GM12878 (cell line): ENCODE data around the gene SCNN1G. TPM values are rescaled to one million over a fixed set of nuclear protein-coding genes. Genes with fewer than 3 reads are reported as not detected.

ENCODE experiments used
- ATAC-seq: fragments of 200-7000 bp; cut with Tn5 transposase; 3 replicates; pipeline ENCODE4 v1.9.1; 2020; ENCODE audit warnings: mild to moderate bottlenecking, moderate library complexity
- BruUV-seq: library from RNA; stranded (reverse); fragments of 400-500 nt; replicated peaks from 2 replicates; lab custom pipeline; 2021; lab: Mats Ljungman, UMichigan
- CTCF ChIA-PET: fragments of 300-600 bp; sonication (Branson Sonifier 250); formaldehyde crosslinking; extraction: SDS; loops from one replicate; lab custom pipeline; 2021; ENCODE audit warnings: inconsistent platforms; lab: Yijun Ruan, JAX
- POLR2A ChIA-PET: fragments of 350-600 bp; formaldehyde crosslinking; extraction: SDS; loops from one replicate; lab custom pipeline; 2021; ENCODE audit warnings: inconsistent platforms; lab: Charles Lee
- RAD21 ChIA-PET: fragments of 300-600 bp; sonication (Branson Sonifier 250); formaldehyde crosslinking; loops from one replicate; lab custom pipeline; 2023; ENCODE audit warnings: antibody characterized with exemption; ENCODE audit not compliant: unreplicated experiment; lab: Charles Lee
- SMC1A ChIA-PET: fragments of 300-600 bp; sonication (Branson Sonifier 250); formaldehyde crosslinking; loops from one replicate; lab custom pipeline; 2023; ENCODE audit not compliant: unreplicated experiment, uncharacterized antibody; lab: Charles Lee
- DNase-seq: peaks from one replicate; pipeline ENCODE4 v3.0.0-alpha.2; 2011; ENCODE audit warnings: low read depth, low spot score
- FAIRE-seq: peaks from 3 replicates; lab custom pipeline; 2011; peaks lifted over from hg19 to GRCh38; lab: Jason Lieb, UNC
- H2AFZ ChIP-seq: 2 replicates; pipeline ENCODE4 v1.6.0; 2011; ENCODE audit warnings: low read depth, low read length, control low read depth; ENCODE audit not compliant: control insufficient read depth
- H3K27ac ChIP-seq: 2 replicates; pipeline ENCODE4 v1.5.1; 2011; ENCODE audit warnings: control low read depth; ENCODE audit not compliant: control insufficient read depth, insufficient read depth
- H3K27me3 ChIP-seq, 2 experiments: replicated peaks in 1 of 2; 2 replicates each; pipeline versions ENCODE4 v1.6.0 to v1.6.1; 2011; ENCODE audit warnings: low read length in 1 of 2; ENCODE audit not compliant: control insufficient read depth in 2 of 2, insufficient read depth in 2 of 2
- H3K36me3 ChIP-seq, 2 experiments: 2 replicates each; pipeline ENCODE4 v1.5.1; 2011; ENCODE audit warnings: low read length in 1 of 2; ENCODE audit not compliant: control insufficient read depth in 2 of 2, insufficient read depth in 2 of 2
- H3K4me1 ChIP-seq: 2 replicates; pipeline ENCODE4 v1.6.1; 2011; ENCODE audit warnings: mild to moderate bottlenecking, low read length, moderate library complexity, mixed read lengths; ENCODE audit not compliant: control insufficient read depth, insufficient read depth
- H3K4me2 ChIP-seq: 2 replicates; pipeline ENCODE4 v1.6.0; 2011; ENCODE audit warnings: control low read depth; ENCODE audit not compliant: control insufficient read depth, insufficient read depth
- H3K4me3 ChIP-seq: fragments of 200-600 bp; sonication (generic); 2 replicates; pipeline ENCODE4 v1.5.1; 2016
- H3K79me2 ChIP-seq: 2 replicates; pipeline ENCODE4 v1.6.0; 2011; ENCODE audit warnings: low read length; ENCODE audit not compliant: control insufficient read depth, insufficient read depth
- H3K9ac ChIP-seq: 2 replicates; pipeline ENCODE4 v1.8.0; 2011; ENCODE audit warnings: low read length, control low read depth, mixed read lengths; ENCODE audit not compliant: control insufficient read depth, insufficient read depth
- H3K9me3 ChIP-seq: replicated peaks from 3 replicates; pipeline ENCODE4 v1.5.1; 2011; ENCODE audit warnings: mild to moderate bottlenecking, low read length; ENCODE audit not compliant: control insufficient read depth, insufficient read depth
- H4K20me1 ChIP-seq: 2 replicates; pipeline ENCODE4 v1.6.0; 2011; ENCODE audit not compliant: control insufficient read depth, insufficient read depth
- KDM1A ChIP-seq: fragments of 200-600 bp; sonication (generic); IDR thresholded peaks from 2 replicates; pipeline ENCODE4 v1.6.1; 2016; ENCODE audit warnings: borderline replicate concordance
- KLF5 ChIP-seq: fragments of 450-650 bp; IDR thresholded peaks from 2 replicates; pipeline ENCODE4 v1.6.1; 2014; ENCODE audit warnings: mild to moderate bottlenecking; ENCODE audit not compliant: partially characterized antibody
- MEF2A ChIP-seq: IDR thresholded peaks from 2 replicates; pipeline ENCODE4 v1.6.1; 2011; ENCODE audit warnings: low read depth, mild to moderate bottlenecking, low read length, moderate library complexity; ENCODE audit not compliant: insufficient read depth
- MYC ChIP-seq: IDR thresholded peaks from 2 replicates; pipeline ENCODE4 v1.6.1; 2011; ENCODE audit warnings: mild to moderate bottlenecking, low read length, moderate library complexity, inconsistent platforms; ENCODE audit not compliant: insufficient read depth, insufficient replicate concordance, insufficient read length, severe bottlenecking
- SREBF2 ChIP-seq: IDR thresholded peaks from 2 replicates; pipeline ENCODE4 v1.6.1; 2012; ENCODE audit warnings: mild to moderate bottlenecking, low read length
- YBX1 ChIP-seq: fragments of 450-650 bp; IDR thresholded peaks from 2 replicates; pipeline ENCODE4 v1.6.1; 2016; ENCODE audit warnings: antibody characterized with exemption
- ZNF622 ChIP-seq: fragments of 450-650 bp; IDR thresholded peaks from 2 replicates; pipeline ENCODE4 v1.6.1; 2017; ENCODE audit warnings: mild to moderate bottlenecking, inconsistent platforms
- WGBS: methylation state at CpG from one replicate; pipeline ENCODE4 v1.1.6; 2016; ENCODE audit warnings: low lambda C conversion rate; ENCODE audit not compliant: insufficient replicate concordance, insufficient coverage; ENCODE audit errors: missing lambda C conversion rate; 5-methylcytosine and 5-hydroxymethylcytosine counted together
- in situ Hi-C: fragments of 300-500 bp; cut with MboI; formaldehyde crosslinking; loops from 9 replicates; pipeline ENCODE4 v1.14.3; 2018; ENCODE audit warnings: mixed read lengths
- intact Hi-C: fragments of 100-400 bp; cut with micrococcal nuclease; formaldehyde crosslinking; loops from one replicate; pipeline ENCODE4 v1.14.2; 2022; ENCODE audit not compliant: unreplicated experiment
- polyA plus RNA-seq, 11 experiments: library from polyadenylated mRNA; depleted of rRNA in 4 of 11; unstranded in 6 of 11; stranded (reverse) in 5 of 11; fragments of >200 nt; fragmentation: Nextera tagmentation in 4 of 11; fragmentation: Illumina TruSeq in 1 of 11; extraction: Ambion mirVana in 4 of 11; extraction: Trizol in 1 of 11; gene quantifications; 1 replicate in 1 of 11; 2 replicates in 10 of 11; pipeline versions ENCODE4 v1.2.1 to v1.2.3, GENCODE V29; 2011 to 2016; ENCODE audit warnings: inconsistent platforms in 2 of 11, missing spikeins in 2 of 11, low read depth in 1 of 11
- total RNA-seq, 4 experiments: library from RNA; depleted of rRNA in 3 of 4; stranded (reverse); fragments of >200 nt in 3 of 4; fragmentation: Illumina TruSeq in 1 of 4; extraction: Trizol in 1 of 4; gene quantifications; 2 replicates each; pipeline versions ENCODE4 v1.2.1 to v1.2.3, GENCODE V29; 2013 to 2021
- TF ChIP-seq, protein P1 (sequence below): fragments of 450-650 bp; IDR thresholded peaks from 2 replicates; pipeline ENCODE4 v1.6.1; 2018; ENCODE audit warnings: borderline replicate concordance, mild to moderate bottlenecking; ENCODE audit not compliant: partially characterized antibody
- TF ChIP-seq, protein P2 (sequence below): fragments of 450-650 bp; IDR thresholded peaks from 2 replicates; pipeline ENCODE4 v1.6.1; 2017; ENCODE audit warnings: antibody characterized with exemption, mild to moderate bottlenecking, moderate library complexity
- TF ChIP-seq, protein P3 (sequence below): fragments of 450-650 bp; formaldehyde crosslinking; IDR thresholded peaks from 2 replicates; pipeline ENCODE4 v1.5.0; 2022; ENCODE audit warnings: mild to moderate bottlenecking, missing genetic modification characterization
- TF ChIP-seq, protein P4 (sequence below): IDR thresholded peaks from 2 replicates; pipeline ENCODE4 v1.6.1; 2012; ENCODE audit warnings: low read depth, low read length, improper control_type of control experiment

Gene SCNN1G
- total and polyA plus RNA-seq, 10 of the 15 experiments (the other 5 are each of a cell fraction or from before 2014, with no cell fraction given) = 0.04 to 0.86 (median 0.08) TPM; not detected in 5

DNA sequence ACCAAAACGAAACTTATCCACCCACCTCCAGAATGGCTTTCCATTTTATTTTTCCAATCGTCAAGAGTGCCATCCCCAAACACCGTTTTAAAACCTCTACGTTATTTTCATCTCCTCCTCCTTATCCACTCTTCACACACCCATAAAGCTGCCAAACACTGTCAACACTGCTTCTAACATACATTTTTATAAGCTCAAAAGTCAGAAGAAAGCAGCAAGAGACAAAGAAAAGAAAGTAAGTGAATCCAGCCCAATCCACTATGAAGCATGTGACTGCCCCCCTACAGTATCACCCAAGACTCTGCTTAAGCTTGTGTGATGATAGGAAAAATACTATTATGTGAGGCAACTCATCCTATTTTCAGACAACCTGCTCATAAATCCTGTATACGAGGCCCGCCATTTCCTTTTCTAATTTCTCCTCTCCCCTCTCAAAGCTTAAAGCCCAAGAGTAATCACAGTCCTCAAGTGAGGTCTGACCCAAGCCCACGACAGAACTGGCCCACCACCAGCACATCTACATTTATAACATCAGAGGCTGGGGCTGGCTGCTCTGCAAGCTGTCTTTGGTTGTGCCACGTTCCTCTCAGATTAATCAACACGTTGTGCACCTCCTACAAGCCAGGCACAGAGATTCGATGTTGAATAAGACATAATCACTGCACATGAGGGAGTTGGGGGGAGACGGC, 49.6 kb upstream of the SCNN1G start:
- H3K36me3 ChIP-seq = no peaks in the 10 kb centered on the region
- ChIA-PET CTCF (interaction anchor here (0.5 kb wide), 1 partner anchor 324 kb away, joined by 3 read pairs; no protein-coding TSS in a partner anchor), RAD21 (no interaction called here), SMC1A (interaction anchor here (0.8 to 3.0 kb wide), 5 partner anchors 10 to 306 kb away, joined by 3 to 13 read pairs (median 4); no protein-coding TSS in a partner anchor), POLR2A (no interaction called here)
- 71% methylated on average over 11 of the region's 11 CpGs for WGBS
- H3K9ac ChIP-seq = no peak overlapping the region
- FAIRE-seq = no peak
- H3K27ac ChIP-seq = no peak overlapping the region
- H4K20me1 ChIP-seq = no peaks in the 10 kb centered on the region
- intact Hi-C loops = no loop called here
- BruUV-seq = no TSS peak
- in situ Hi-C loops = no loop called here
- H3K4me3 ChIP-seq = no peak overlapping the region
- DNase-seq = no peak
- no peak overlapping the region for H2AFZ ChIP-seq
- no peaks in the 10 kb centered on the region for H3K27me3 ChIP-seq
- ATAC-seq = no peak
- H3K79me2 ChIP-seq = peaks cover 1% of the 10 kb centered on the region; the same call in 1 of the 2 replicates
- no peaks in the 10 kb centered on the region for H3K4me1 ChIP-seq
- H3K9me3 ChIP-seq = peaks cover 3% of the 10 kb centered on the region; the same call in 2 of the 3 replicates
- no peak overlapping the region for H3K4me2 ChIP-seq
- TF ChIP-seq YBX1 = no peak
- no peak for TF ChIP-seq KLF5
- TF ChIP-seq, protein P1, sequence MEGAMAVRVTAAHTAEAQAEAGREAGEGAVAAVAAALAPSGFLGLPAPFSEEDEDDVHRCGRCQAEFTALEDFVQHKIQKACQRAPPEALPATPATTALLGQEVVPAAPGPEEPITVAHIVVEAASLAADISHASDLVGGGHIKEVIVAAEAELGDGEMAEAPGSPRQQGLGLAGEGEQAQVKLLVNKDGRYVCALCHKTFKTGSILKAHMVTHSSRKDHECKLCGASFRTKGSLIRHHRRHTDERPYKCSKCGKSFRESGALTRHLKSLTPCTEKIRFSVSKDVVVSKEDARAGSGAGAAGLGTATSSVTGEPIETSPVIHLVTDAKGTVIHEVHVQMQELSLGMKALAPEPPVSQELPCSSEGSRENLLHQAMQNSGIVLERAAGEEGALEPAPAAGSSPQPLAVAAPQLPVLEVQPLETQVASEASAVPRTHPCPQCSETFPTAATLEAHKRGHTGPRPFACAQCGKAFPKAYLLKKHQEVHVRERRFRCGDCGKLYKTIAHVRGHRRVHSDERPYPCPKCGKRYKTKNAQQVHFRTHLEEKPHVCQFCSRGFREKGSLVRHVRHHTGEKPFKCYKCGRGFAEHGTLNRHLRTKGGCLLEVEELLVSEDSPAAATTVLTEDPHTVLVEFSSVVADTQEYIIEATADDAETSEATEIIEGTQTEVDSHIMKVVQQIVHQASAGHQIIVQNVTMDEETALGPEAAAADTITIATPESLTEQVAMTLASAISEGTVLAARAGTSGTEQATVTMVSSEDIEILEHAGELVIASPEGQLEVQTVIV = no peak
- TF ChIP-seq SREBF2 = no peak
- TF ChIP-seq, protein P2, sequence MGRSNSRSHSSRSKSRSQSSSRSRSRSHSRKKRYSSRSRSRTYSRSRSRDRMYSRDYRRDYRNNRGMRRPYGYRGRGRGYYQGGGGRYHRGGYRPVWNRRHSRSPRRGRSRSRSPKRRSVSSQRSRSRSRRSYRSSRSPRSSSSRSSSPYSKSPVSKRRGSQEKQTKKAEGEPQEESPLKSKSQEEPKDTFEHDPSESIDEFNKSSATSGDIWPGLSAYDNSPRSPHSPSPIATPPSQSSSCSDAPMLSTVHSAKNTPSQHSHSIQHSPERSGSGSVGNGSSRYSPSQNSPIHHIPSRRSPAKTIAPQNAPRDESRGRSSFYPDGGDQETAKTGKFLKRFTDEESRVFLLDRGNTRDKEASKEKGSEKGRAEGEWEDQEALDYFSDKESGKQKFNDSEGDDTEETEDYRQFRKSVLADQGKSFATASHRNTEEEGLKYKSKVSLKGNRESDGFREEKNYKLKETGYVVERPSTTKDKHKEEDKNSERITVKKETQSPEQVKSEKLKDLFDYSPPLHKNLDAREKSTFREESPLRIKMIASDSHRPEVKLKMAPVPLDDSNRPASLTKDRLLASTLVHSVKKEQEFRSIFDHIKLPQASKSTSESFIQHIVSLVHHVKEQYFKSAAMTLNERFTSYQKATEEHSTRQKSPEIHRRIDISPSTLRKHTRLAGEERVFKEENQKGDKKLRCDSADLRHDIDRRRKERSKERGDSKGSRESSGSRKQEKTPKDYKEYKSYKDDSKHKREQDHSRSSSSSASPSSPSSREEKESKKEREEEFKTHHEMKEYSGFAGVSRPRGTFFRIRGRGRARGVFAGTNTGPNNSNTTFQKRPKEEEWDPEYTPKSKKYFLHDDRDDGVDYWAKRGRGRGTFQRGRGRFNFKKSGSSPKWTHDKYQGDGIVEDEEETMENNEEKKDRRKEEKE = no peak
- TF ChIP-seq KDM1A = no peak
- TF ChIP-seq ZNF622 = no peak
- no peak for TF ChIP-seq MYC
- TF ChIP-seq, protein P3, sequence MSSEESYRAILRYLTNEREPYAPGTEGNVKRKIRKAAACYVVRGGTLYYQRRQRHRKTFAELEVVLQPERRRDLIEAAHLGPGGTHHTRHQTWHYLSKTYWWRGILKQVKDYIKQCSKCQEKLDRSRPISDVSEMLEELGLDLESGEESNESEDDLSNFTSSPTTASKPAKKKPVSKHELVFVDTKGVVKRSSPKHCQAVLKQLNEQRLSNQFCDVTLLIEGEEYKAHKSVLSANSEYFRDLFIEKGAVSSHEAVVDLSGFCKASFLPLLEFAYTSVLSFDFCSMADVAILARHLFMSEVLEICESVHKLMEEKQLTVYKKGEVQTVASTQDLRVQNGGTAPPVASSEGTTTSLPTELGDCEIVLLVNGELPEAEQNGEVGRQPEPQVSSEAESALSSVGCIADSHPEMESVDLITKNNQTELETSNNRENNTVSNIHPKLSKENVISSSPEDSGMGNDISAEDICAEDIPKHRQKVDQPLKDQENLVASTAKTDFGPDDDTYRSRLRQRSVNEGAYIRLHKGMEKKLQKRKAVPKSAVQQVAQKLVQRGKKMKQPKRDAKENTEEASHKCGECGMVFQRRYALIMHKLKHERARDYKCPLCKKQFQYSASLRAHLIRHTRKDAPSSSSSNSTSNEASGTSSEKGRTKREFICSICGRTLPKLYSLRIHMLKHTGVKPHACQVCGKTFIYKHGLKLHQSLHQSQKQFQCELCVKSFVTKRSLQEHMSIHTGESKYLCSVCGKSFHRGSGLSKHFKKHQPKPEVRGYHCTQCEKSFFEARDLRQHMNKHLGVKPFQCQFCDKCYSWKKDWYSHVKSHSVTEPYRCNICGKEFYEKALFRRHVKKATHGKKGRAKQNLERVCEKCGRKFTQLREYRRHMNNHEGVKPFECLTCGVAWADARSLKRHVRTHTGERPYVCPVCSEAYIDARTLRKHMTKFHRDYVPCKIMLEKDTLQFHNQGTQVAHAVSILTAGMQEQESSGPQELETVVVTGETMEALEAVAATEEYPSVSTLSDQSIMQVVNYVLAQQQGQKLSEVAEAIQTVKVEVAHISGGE = no peak
- no peak for TF ChIP-seq MEF2A
- TF ChIP-seq, protein P4, sequence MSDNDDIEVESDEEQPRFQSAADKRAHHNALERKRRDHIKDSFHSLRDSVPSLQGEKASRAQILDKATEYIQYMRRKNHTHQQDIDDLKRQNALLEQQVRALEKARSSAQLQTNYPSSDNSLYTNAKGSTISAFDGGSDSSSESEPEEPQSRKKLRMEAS = no peak
